Neural cell (in vitro differentiated cells): ENCODE measurements around the gene MAB21L3. TPM values are rescaled to one million over a fixed set of nuclear protein-coding genes. Genes with fewer than 3 reads are reported as not detected.

Experiments used
- H2AFZ ChIP-seq: fragments of 200-600, 300-800 bp; sonication (generic), shearing (Covaris generic); 2 replicates; pipeline ENCODE4 v1.6.0; 2014; ENCODE audit warnings: low read depth, mild to moderate bottlenecking, antibody characterized with exemption, low read length, moderate library complexity
- H3F3A ChIP-seq: fragments of 200-600 bp; shearing (Covaris generic); 2 replicates; pipeline ENCODE4 v1.6.1; 2016; ENCODE audit warnings: mild to moderate bottlenecking, moderate library complexity, mixed read lengths, antibody characterized with exemption, low read length; ENCODE audit not compliant: insufficient read depth, poor library complexity, severe bottlenecking
- H3K27ac ChIP-seq: fragments of 200-600, 300-800 bp; sonication (generic), shearing (Covaris generic); 2 replicates; pipeline ENCODE4 v1.5.1; 2014; ENCODE audit warnings: mild to moderate bottlenecking, low read length, moderate library complexity
- H3K27me3 ChIP-seq: fragments of 300-800, 200-600 bp; sonication (generic), shearing (Covaris generic); 2 replicates; pipeline ENCODE4 v1.6.0; 2014; ENCODE audit warnings: mild to moderate bottlenecking, low read depth, low read length, moderate library complexity; ENCODE audit not compliant: insufficient read depth
- H3K36me3 ChIP-seq: fragments of 300-800, 200-600 bp; sonication (generic), shearing (Covaris generic); 2 replicates; pipeline ENCODE4 v1.5.1; 2014; ENCODE audit warnings: mild to moderate bottlenecking, antibody characterized with exemption, low read length, moderate library complexity; ENCODE audit not compliant: insufficient read depth
- H3K4me2 ChIP-seq: fragments of 300-800, 200-600 bp; sonication (generic), shearing (Covaris generic); 2 replicates; pipeline ENCODE4 v1.6.0; 2014; ENCODE audit warnings: mild to moderate bottlenecking, low read length
- H3K4me3 ChIP-seq: fragments of 300-800, 200-600 bp; sonication (generic), shearing (Covaris generic); 2 replicates; pipeline ENCODE4 v1.5.1; 2014; ENCODE audit warnings: mild to moderate bottlenecking, low read length, moderate library complexity
- H3K79me2 ChIP-seq: fragments of 200-600 bp; shearing (Covaris generic); replicated peaks from 2 replicates; pipeline ENCODE4 v1.6.0; 2014; ENCODE audit warnings: mild to moderate bottlenecking, low read length, moderate library complexity; ENCODE audit not compliant: insufficient read depth
- H3K9ac ChIP-seq: fragments of 300-800, 200-600 bp; sonication (generic), shearing (Covaris generic); 2 replicates; pipeline ENCODE4 v1.6.1; 2016; ENCODE audit warnings: mild to moderate bottlenecking, low read length, mixed read lengths
- H3K9me2 ChIP-seq: fragments of 200-600 bp; shearing (Covaris generic); 2 replicates; pipeline ENCODE4 v1.6.1; 2016; ENCODE audit warnings: mild to moderate bottlenecking, low read length, mixed read lengths; ENCODE audit not compliant: insufficient read depth
- H3K9me3 ChIP-seq: fragments of 200-600, 300-800 bp; sonication (generic), shearing (Covaris generic); 2 replicates; pipeline ENCODE4 v1.6.1; 2016; ENCODE audit warnings: mild to moderate bottlenecking, mixed run types, low read length, moderate library complexity, mixed read lengths
- H4K20me1 ChIP-seq: fragments of 200-600 bp; shearing (Covaris generic); 2 replicates; pipeline ENCODE4 v1.6.1; 2016; ENCODE audit warnings: mild to moderate bottlenecking, mixed run types; ENCODE audit not compliant: insufficient read depth
- CTCF ChIP-seq: fragments of 450-650 bp; IDR thresholded peaks from 2 replicates; pipeline ENCODE4 v1.5.1; 2014; ENCODE audit warnings: antibody characterized with exemption, mild to moderate bottlenecking, moderate library complexity; ENCODE audit not compliant: poor library complexity, severe bottlenecking
- EP300 ChIP-seq: fragments of 450-650 bp; conservative IDR thresholded peaks from 2 replicates; pipeline ENCODE4 v1.6.1; 2014; ENCODE audit warnings: antibody characterized with exemption, mild to moderate bottlenecking, moderate library complexity; ENCODE audit not compliant: poor library complexity, severe bottlenecking
- MXI1 ChIP-seq: fragments of 450-650 bp; conservative IDR thresholded peaks from 2 replicates; pipeline ENCODE4 v1.6.1; 2014; ENCODE audit warnings: antibody characterized with exemption, mild to moderate bottlenecking; ENCODE audit not compliant: poor library complexity, severe bottlenecking
- RAD21 ChIP-seq: fragments of 450-650 bp; conservative IDR thresholded peaks from 2 replicates; pipeline ENCODE4 v1.6.1; 2014; ENCODE audit warnings: antibody characterized with exemption, mild to moderate bottlenecking, moderate library complexity
- REST ChIP-seq: IDR thresholded peaks from 2 replicates; pipeline ENCODE4 v1.6.1; 2012; ENCODE audit warnings: borderline replicate concordance
- SMC3 ChIP-seq: fragments of 450-650 bp; conservative IDR thresholded peaks from 2 replicates; pipeline ENCODE4 v1.6.1; 2014; ENCODE audit warnings: antibody characterized with exemption, mild to moderate bottlenecking, moderate library complexity; ENCODE audit not compliant: poor library complexity
- TAF1 ChIP-seq: IDR thresholded peaks from 2 replicates; pipeline ENCODE4 v1.6.1; 2012; ENCODE audit warnings: low read depth
- polyA plus RNA-seq: library from polyadenylated mRNA; depleted of rRNA; stranded (reverse); fragments of >200 nt; gene quantifications from 2 replicates; pipeline ENCODE4 v1.2.3, GENCODE V29; 2014

MAB21L3 gene
- polyA plus RNA-seq, 1 donor from 2014 or later = not detected

GRCh38 chr1:116133696-116134475 lies 22.7 kb downstream of the MAB21L3 start:
- TF ChIP-seq CTCF = peak; percentile 38
- no peak for TF ChIP-seq MXI1
- peak; percentile 37 for TF ChIP-seq SMC3
- Histone ChIP-seq H3K4me2 (no peak overlapping the region), H3K4me3 (no peak overlapping the region), H3K9me3 (no peaks in the 10 kb centered on the region), H3K9me2 (no peaks in the 10 kb centered on the region), H3K36me3 (no peaks in the 10 kb centered on the region), H2AFZ (no peak overlapping the region), H3K27ac (no peak overlapping the region), H3K79me2 (no peaks in the 10 kb centered on the region), H3K27me3 (no peaks in the 10 kb centered on the region), H3F3A (no peaks in the 10 kb centered on the region), H3K9ac (no peak overlapping the region), H4K20me1 (no peaks in the 10 kb centered on the region)

- H3K9ac ChIP-seq = no peak overlapping the region
- H3K4me3 ChIP-seq = no peak overlapping the region
- H3K9me2 ChIP-seq = no peaks in the 10 kb centered on the region
- no peaks in the 10 kb centered on the region for H3K27me3 ChIP-seq
- TF ChIP-seq REST (no peak), TAF1 (no peak), EP300 (no peak), RAD21 (no peak), SMC3 (no peak), CTCF (no peak), MXI1 (no peak)
- no peaks in the 10 kb centered on the region for H3K79me2 ChIP-seq
- H4K20me1 ChIP-seq = no peaks in the 10 kb centered on the region
- H3K4me2 ChIP-seq = no peak overlapping the region
- H3K9me3 ChIP-seq = no peaks in the 10 kb centered on the region
- H3F3A ChIP-seq = no peaks in the 10 kb centered on the region
- no peak overlapping the region for H3K27ac ChIP-seq
- H3K36me3 ChIP-seq = no peaks in the 10 kb centered on the region
- H2AFZ ChIP-seq = no peak overlapping the region
These were observed 23.2 kb downstream of the MAB21L3 start for GRCh38 chr1:116134476-116134773.
